Neutrophil (primary cell): ENCODE data around the gene LLPH.

Experiments
- H3K27ac ChIP-seq: fragments of 200-600 bp; sonication (generic); 2 replicates; pipeline ENCODE4 v1.5.1; 2016; ENCODE audit warnings: mild to moderate bottlenecking, moderate library complexity
- H3K27me3 ChIP-seq: fragments of 200-600 bp; sonication (generic); 2 replicates; pipeline ENCODE4 v1.6.0; 2016; ENCODE audit warnings: mild to moderate bottlenecking
- H3K36me3 ChIP-seq: fragments of 200-600 bp; sonication (generic); 2 replicates; pipeline ENCODE4 v1.5.1; 2017
- H3K4me1 ChIP-seq, 2 experiments: fragments of 200-600 bp in 1 of 2; sonication (generic) in 1 of 2; 1 replicate in 1 of 2; 2 replicates in 1 of 2; pipeline versions ENCODE4 v1.5.1 to v1.6.1; 2013 to 2016; ENCODE audit warnings: low read depth in 1 of 2, low read length in 1 of 2, mild to moderate bottlenecking in 1 of 2, moderate library complexity in 1 of 2; ENCODE audit not compliant: control insufficient read depth in 1 of 2, insufficient read depth in 1 of 2
- H3K4me3 ChIP-seq, 2 experiments: fragments of 200-600 bp in 1 of 2; sonication (generic) in 1 of 2; 1 replicate in 1 of 2; 2 replicates in 1 of 2; pipeline ENCODE4 v1.5.1; 2013 to 2016; ENCODE audit warnings: low read depth in 1 of 2, low read length in 1 of 2, mild to moderate bottlenecking in 1 of 2, moderate library complexity in 1 of 2
- H3K9me3 ChIP-seq: fragments of 200-600 bp; sonication (generic); 2 replicates; pipeline ENCODE4 v1.5.1; 2016
- CTCF ChIP-seq: fragments of 200-600 bp; sonication (generic); IDR thresholded peaks from 2 replicates; pipeline ENCODE4 v1.5.1; 2016; ENCODE audit warnings: antibody characterized with exemption

The LLPH gene

GRCh38 chr12:66066929-66067523 is 63.5 kb downstream of the LLPH start:
- peaks cover 0 to 6% of the 10 kb centered on the region in 2 experiments for H3K4me1 ChIP-seq
- H3K4me3 ChIP-seq = no peak overlapping the region
- H3K27ac ChIP-seq = no peak overlapping the region
- no peak for TF ChIP-seq CTCF
- no peaks in the 10 kb centered on the region for H3K9me3 ChIP-seq
- H3K27me3 ChIP-seq = peaks cover 27% of the 10 kb centered on the region
- no peaks in the 10 kb centered on the region for H3K36me3 ChIP-seq
